Measurements from ENCODE around the gene ZNF433.

The ZNF433 gene

DNA sequence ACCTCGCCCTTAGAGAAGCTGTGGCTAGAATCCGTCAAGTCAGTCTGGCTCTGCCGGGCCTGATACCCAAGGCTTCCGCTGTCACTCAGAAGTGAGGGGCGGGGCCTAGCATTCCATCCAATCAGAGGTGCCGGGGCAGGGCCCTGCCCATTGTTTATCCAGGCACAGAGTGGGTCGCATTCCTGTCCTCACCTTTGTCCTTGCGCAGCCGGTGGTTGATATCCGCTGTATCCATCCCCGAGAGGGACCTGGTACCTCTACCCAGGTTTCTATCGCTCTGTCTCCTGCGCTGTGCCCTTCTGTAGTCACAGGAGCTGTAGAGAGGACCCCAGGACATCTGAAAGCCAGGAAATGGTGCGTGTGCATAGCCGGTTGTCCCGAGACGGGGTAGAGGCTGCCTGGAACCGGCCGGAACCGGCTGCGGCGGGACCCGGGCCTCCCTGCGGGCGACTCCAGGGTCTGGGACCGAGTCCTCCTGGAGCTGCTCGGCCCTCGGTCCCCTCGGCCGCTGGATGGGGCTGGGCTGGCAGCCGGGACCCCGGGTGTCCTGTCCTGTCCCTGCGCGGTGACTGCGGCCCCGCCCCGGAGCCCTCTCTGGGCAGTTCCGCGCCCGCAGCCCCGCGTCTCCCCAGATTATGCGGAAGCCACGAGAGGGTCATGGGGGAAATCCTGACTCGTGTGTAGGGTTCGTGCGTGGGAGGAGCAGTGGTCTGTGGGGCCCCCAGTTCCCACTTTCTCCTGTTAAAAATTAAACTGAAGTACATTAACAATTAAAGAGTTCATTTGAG is 70.4 kb downstream of the ZNF433 start, which contains the start of gene ZNF763:
Gene ZNF763 (plus strand): TSS at position 183 of the 788 bp plus-strand sequence. CDS start 169 bp downstream, at position 352.
- Histone ChIP-seq H3F3A (ENCODE audit: control insufficient read depth, insufficient read depth) (0 out of 2 replicates have a peak, but pooled peaks cover 3% of the 10 kb centered on the region), H3K27ac (ENCODE audit: low read depth, low read length) (peak within 1 kb of the TSS; percentile 42), H3K9me2 (replicated peaks; ENCODE audit: control insufficient read depth, low read length) (no peaks in the 10 kb centered on the region), H3K36me3 (ENCODE audit: control insufficient read depth, low read length) (no peaks in the 10 kb centered on the region), H3K9me3 (ENCODE audit: control insufficient read depth, insufficient read depth, low read length) (no peaks in the 10 kb centered on the region), H4K20me1 (ENCODE audit: control insufficient read depth, insufficient read depth, low read depth, low read length) (no peaks in the 10 kb centered on the region), H3K79me2 (ENCODE audit: control insufficient read depth, low read length) (no peaks in the 10 kb centered on the region), H3K4me3 (ENCODE audit: low read length) (peak within 1 kb of the TSS; percentile 89), H3K4me1 (ENCODE audit: control insufficient read depth, low read length) (peaks cover 18% of the 10 kb centered on the region), H3K27me3 (ENCODE audit: control insufficient read depth, low read length) (no peaks in the 10 kb centered on the region), H3K4me2 (ENCODE audit: low read length) (peak within 1 kb of the TSS; percentile 83)
- TF ChIP-seq, protein P1, sequence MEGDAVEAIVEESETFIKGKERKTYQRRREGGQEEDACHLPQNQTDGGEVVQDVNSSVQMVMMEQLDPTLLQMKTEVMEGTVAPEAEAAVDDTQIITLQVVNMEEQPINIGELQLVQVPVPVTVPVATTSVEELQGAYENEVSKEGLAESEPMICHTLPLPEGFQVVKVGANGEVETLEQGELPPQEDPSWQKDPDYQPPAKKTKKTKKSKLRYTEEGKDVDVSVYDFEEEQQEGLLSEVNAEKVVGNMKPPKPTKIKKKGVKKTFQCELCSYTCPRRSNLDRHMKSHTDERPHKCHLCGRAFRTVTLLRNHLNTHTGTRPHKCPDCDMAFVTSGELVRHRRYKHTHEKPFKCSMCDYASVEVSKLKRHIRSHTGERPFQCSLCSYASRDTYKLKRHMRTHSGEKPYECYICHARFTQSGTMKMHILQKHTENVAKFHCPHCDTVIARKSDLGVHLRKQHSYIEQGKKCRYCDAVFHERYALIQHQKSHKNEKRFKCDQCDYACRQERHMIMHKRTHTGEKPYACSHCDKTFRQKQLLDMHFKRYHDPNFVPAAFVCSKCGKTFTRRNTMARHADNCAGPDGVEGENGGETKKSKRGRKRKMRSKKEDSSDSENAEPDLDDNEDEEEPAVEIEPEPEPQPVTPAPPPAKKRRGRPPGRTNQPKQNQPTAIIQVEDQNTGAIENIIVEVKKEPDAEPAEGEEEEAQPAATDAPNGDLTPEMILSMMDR (IDR thresholded peaks at IDR 0.05; ENCODE audit: low read depth, low read length, poor library complexity, severe bottlenecking) = no peak
- no peak for TF ChIP-seq EZH2phosphoT487 (IDR thresholded peaks at IDR 0.05; ENCODE audit: borderline replicate concordance, low read length)
